HG03457 (cell line): ENCODE results near the gene TWIST1.

Source experiments
- ATAC-seq: cut with Tn5 transposase; IDR thresholded peaks from one replicate; pipeline ENCODE4 v1.9.1; 2021; ENCODE audit warnings: moderate number of reproducible peaks; ENCODE audit not compliant: unreplicated experiment

Gene TWIST1

GRCh38 chr7:19117091-19117869 lies at the start of gene TWIST1:
TSS of gene TWIST1 (minus strand) at chr7:19117636. CDS start at chr7:19117321, 315 bp downstream.
- no peak for ATAC-seq

GRCh38 chr7:19161671-19162070 lies 44.2 kb upstream of the TWIST1 start:
- ATAC-seq, result no peak

GRCh38 chr7:19146699-19147098 lies 29.3 kb upstream of the TWIST1 start:
- ATAC-seq, result no peak

- ATAC-seq, result no peak
These were observed 28.1 kb upstream of the TWIST1 start for GRCh38 chr7:19145434-19146115.

- no peak for ATAC-seq
These were observed 27.4 kb upstream of the TWIST1 start, which contains the start of gene FERD3L for GRCh38 chr7:19144661-19145433. TSS of gene FERD3L (minus strand) at chr7:19145421. CDS start at chr7:19145362, 59 bp downstream.

GRCh38 chr7:19143881-19144574 lies 26.6 kb upstream of the TWIST1 start:
- no peak for ATAC-seq

- no peak for ATAC-seq
These were observed 22.4 kb upstream of the TWIST1 start for GRCh38 chr7:19139706-19140327.

- no peak for ATAC-seq
These were observed 16.4 kb upstream of the TWIST1 start for GRCh38 chr7:19133886-19134285.

- ATAC-seq, result no peak
These were observed 16.0 kb upstream of the TWIST1 start for GRCh38 chr7:19133390-19133789.

GRCh38 chr7:19128856-19129255 lies 11.4 kb upstream of the TWIST1 start:
- no peak for ATAC-seq

- no peak for ATAC-seq
These were observed 4.6 kb upstream of the TWIST1 start for GRCh38 chr7:19121977-19122588.

GRCh38 chr7:19119870-19120486 lies 2.5 kb upstream of the TWIST1 start:
- no peak for ATAC-seq

- no peak for ATAC-seq
These were observed 1.9 kb upstream of the TWIST1 start for GRCh38 chr7:19119372-19119771.

GRCh38 chr7:19118636-19119371 lies 1.4 kb upstream of the TWIST1 start:
- ATAC-seq, result no peak

GRCh38 chr7:19117870-19118608 lies 603 bp upstream of the TWIST1 start:
- no peak for ATAC-seq

- no peak for ATAC-seq
These were observed 1.0 kb downstream of the TWIST1 start for GRCh38 chr7:19116121-19117090.

- no peak for ATAC-seq
These were observed 2.9 kb downstream of the TWIST1 start for GRCh38 chr7:19114551-19114855.
